SK-N-MC (cell line): Measurements from ENCODE around the gene C3orf33.

Source experiments
- EZH2 ChIP-seq: fragments of 200-600 bp; sonication (generic); IDR thresholded peaks from one replicate; pipeline ENCODE4 v1.6.1; 2017; ENCODE audit warnings: antibody characterized with exemption
- POLR2AphosphoS5 ChIP-seq: IDR thresholded peaks from 2 replicates; pipeline ENCODE4 v1.6.1; 2012; ENCODE audit warnings: mild to moderate bottlenecking, low read depth, low read length, borderline replicate concordance

- TF ChIP-seq EZH2 (no peak), POLR2AphosphoS5 (no peak)
Observed at GRCh38 chr3:155757577-155757976, 48.5 kb downstream of the C3orf33 start.
